HL-60/S4 treated with retinoic acid at 250 ng/mL for 4 days and 3 days (cell line): Measurements from ENCODE around the gene C3orf49.

Source experiments
- in situ Hi-C: fragments of 300-500 bp; cut with MboI; formaldehyde crosslinking; loops from 2 replicates; pipeline ENCODE4 v1.7.0; 2022; ENCODE audit warnings: low sequenced_read_pairs

The C3orf49 gene

DNA sequence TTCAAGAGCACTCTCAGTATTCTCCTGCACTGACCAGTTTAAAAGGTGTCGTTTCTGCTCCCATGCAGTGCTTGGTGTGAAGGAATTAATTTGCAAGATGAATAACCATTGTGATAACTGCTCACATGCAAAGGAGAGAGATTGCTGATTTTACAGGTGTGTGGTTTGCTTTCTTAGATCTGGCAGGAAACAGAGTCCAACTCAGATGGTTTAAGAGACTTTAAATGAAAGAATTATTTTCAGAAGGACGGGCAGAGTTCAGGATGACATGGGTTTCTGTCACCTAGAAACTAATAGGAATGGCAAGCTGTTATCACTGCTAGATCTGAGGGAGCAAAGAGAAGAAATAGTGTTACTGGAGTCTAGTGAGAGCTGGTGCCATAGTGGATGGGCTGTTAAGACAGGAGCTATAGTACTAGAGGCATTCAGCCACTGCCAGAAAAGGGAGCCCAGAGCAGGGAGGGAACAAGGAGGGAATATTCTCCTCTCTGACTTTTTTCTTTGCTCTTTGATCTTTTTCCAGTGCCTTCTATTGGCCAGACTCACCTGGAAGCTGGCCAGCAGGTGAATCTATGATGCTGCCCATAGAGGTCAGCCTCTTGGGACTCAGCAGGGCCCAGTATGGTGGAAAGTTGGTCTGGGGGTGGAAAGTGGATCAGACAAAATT is 59.4 kb downstream of the C3orf49 start:
- in situ Hi-C loops: no loop called here

DNA sequence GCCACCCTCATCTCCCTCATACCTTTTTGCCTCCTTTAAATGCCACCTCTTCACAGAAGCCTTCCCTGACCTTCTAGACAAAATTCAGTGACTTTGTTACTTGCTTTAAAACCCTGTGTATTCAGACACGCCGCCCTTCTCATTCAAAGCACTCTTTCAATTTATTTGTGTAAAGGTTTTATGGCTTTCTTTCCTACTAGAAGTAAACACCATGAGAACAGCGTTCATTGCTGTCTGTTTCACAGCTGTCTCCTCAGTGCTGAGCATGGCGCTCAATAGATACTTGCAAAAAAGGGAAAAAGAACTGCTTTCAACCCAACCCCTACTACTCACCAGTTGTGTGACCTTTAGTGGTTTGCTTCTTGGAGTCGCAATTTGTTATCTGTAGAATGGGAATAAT is 61.6 kb downstream of the C3orf49 start:
- in situ Hi-C loops: no loop called here

DNA sequence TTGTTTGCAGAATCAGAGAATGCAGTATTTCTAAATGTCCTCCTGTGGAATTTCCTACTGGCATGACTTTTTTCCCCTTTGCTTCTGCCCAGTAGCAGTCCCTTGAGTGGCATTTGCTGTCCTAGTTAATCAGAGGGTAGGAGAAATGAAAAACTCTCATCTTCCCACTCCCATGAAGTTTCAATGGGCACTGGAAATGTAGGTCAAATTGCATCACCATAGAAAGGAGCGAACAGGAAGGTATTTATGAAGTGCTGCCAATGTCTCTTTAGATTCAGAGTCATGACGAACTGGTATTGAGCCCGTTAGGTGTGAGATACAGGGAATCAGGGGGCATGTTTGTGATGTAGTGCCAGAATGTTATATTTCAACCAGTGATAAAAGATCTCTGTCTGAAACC is 67.8 kb downstream of the C3orf49 start:
- in situ Hi-C loops: no loop called here

DNA sequence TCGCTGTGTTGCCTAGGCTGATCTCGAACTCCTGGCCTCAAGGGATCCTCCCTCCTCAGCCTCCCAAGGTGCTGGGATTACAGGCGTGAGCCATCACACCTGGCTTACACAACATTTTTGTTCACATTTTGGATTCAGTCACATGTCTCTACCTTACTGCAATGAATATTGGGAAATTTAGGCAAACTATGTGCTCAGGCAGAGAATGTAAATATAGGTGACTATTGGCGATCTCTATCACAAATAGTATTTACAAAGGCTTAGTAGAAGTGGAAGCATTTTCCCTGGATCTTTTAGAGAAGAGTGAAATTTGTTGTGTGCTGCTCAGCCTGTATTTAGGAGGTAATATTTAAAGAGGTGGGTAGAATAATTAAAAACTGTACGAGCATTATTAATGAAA is 72.4 kb downstream of the C3orf49 start:
- in situ Hi-C loops: no loop called here

DNA sequence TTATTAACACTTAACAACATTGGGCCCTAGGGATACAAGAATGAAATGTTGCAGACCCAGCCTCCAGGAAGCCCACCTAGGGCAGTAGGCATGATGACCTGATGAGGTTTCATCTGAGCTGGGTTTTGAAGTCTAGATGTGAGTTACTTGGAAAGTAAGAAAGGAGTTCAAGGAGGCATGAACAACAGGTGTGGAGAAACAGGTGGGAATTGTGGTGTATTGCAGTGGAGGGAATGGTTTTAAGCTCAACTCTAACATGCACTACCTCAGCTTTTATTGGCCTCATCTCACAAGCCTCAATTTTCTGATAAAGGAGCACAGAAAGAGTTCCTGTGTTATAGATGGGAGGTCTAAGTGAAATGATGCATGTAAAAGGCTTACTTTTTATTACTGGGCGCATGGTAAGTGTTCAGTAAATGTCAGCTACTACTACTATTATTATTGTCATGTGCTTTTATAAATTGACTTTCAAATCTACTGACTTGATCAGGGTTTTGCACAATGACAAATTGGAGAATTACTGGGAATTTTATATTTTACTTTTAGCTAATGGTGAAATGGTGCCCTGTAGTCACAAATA is 73.8 kb downstream of the C3orf49 start:
- in situ Hi-C loops: no loop called here

DNA sequence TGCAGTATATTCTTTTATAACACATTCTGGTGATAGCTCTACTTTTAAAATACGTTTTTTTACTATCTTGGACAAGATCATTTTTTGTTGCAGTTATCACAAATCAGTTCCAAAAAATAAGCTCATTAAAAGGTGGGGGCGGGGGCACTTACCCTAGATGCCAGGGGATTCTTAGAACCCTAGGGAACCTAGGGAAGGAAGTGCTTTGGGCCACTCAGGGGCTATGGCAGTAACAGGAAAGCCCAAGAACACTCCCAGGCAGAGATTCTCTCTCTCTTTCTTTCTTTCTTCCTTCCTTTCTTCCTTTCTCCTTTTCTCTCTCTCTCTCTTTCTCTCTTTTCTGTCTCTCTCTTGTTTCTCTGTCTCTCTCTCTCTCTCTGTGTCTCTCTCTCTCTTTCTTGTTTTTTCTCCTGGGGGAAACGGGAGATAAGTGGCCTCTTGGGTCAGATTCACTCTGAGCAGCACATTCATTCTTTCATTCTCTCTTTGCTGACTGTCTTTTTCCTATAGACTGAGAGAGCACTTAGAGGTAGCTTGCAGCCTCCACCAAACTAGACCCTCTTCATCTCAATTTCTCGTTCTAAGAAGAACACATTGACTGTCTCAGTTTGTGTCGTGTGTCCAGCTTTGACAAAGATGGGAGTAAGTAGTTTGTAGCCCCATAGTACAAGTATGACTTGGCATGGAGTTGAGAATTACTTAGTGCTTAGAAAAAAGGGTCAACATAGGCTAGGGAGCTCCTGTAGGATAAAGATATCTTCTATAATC is 76.5 kb downstream of the C3orf49 start:
- in situ Hi-C loops: no loop called here

DNA sequence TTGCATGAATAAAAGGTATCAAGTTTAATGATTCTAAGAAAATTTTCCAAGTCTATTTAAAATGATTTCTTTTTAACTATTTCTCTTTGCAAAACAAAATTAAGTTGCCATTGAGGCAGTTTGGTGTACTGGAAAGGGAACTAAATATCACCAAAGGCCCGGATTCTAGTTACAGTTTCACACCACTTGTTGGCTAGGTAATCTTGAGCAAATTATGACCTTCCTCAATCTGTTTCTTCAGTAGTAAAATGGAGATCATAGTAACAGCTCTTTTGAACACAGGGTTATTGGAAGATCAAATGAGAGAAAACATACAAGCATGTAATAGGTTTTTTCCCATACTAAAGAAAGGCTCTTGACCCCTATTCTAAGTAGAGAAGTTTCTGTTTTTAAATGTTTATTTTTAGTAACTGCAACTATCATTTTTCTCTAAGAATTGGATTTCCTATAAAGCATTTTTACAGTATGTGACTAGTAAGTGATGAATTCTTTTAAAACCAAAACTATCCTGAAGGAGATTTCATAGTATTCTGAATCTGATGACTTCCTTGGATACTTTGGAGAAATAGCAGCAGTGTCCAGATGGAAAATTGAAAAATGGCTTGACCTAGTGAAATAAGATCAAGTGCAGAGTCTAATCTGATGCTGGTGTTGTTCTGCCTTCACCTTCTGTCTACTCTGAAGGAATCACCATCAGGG is 77.4 kb downstream of the C3orf49 start:
- in situ Hi-C loops: no loop called here
